ENCODE results near the gene POLH. TPM values are rescaled to one million over a fixed set of nuclear protein-coding genes. Genes with fewer than 3 reads are reported as not detected.
A peak's percentile ranks its signal among the peaks of the same experiment; 100 is the strongest.
"Not testable (repeated sequence)": the region's sequence is repeated elsewhere in the genome, so short reads cannot be mapped to it uniquely, and the experiment has no call there.

Gene POLH
- total RNA-seq, 6 experiments from 2014 or later, result 5.1 to 9.3 (median 6.8) TPM

DNA sequence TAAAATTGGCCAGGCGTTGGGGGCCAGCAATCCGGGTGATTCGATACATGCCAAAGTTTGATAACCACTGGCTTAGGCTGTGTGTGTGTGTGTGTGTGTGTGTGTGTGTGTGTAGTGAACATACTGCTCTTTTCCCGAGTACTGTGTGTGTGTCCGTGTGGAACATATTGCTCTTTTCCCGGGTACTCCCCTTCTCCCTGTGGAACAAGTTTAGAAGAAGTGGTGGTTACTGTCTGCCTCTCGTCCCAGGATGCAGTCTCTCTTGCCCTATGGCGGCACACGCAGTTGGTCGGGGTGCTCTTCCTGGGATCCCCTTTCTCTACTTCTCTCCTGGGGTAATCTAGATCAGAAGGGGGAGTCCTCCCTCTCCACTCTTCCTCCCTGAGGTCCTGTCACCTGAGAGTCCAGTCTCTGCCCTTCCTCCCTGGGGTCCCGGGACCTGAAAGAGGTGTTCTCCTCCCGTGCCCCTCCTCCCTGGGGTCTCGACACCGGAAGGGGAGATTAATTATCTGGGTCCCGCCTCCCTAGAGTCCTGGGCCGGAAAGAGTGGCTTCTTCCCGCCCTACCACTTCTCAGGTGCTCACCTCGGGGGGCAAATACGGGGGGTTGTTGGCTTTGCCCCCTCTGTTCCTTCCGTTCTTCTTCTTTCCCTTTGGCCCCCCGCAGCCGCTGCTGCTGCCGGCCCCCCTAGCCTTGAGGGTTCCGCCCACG lies 52.6 kb downstream of the POLH start:
- no peaks in the 10 kb centered on the region for H3K9me3 ChIP-seq
- peak overlapping the region; percentile 82 to 98 (median 93) for H3K27ac ChIP-seq
- intact Hi-C loops (cut with DNase I), result no loop called here
- 0% methylated on average over 24 of the region's 25 CpGs for WGBS (ENCODE audit: insufficient coverage, low coverage, low lambda C conversion rate, missing lambda C conversion rate)
- no peak for TF ChIP-seq CTCF (IDR thresholded peaks at IDR 0.05)
- no peak for TF ChIP-seq POLR2A (IDR thresholded peaks at IDR 0.05)
- H3K4me3 ChIP-seq, result peak overlapping the region; percentile 72 to 93 (median 91)
- no peaks in the 10 kb centered on the region for H3K27me3 ChIP-seq
- peaks cover 0 to 19% (median 9%) of the 10 kb centered on the region in 4 donors for H3K4me1 ChIP-seq
- H3K36me3 ChIP-seq, result peaks cover 0 to 20% (median 14%) of the 10 kb centered on the region in 4 donors
- peak in 2 of 4 donors; percentile 0 to 3 for ATAC-seq
- peak; percentile 48 to 60 (median 58) for DNase-seq

GRCh38 chr6:43629104-43629504 lies 53.1 kb downstream of the POLH start, which contains the start of gene GTPBP2:
Gene GTPBP2, minus strand, starts transcription at chr6:43629264. Its CDS starts 102 bp downstream, at chr6:43629162.
- ATAC-seq, result peak; percentile 81 to 93 (median 88)
- 0% methylated on average over 9 of the region's 46 CpGs for WGBS (ENCODE audit: insufficient coverage, low coverage, low lambda C conversion rate, missing lambda C conversion rate)
- TF ChIP-seq CTCF (IDR thresholded peaks at IDR 0.05) (no peak), POLR2A (IDR thresholded peaks at IDR 0.05) (no peak)
- Histone ChIP-seq H3K36me3 (peaks cover 0 to 15% (median 11%) of the 10 kb centered on the region in 4 donors), H3K4me3 (peak within 1 kb of the TSS; percentile 72 to 93 (median 91)), H3K4me1 (peaks cover 0 to 19% (median 9%) of the 10 kb centered on the region in 4 donors), H3K9me3 (no peaks in the 10 kb centered on the region), H3K27ac (peak within 1 kb of the TSS; percentile 93 to 98 (median 95)), H3K27me3 (no peaks in the 10 kb centered on the region)
- intact Hi-C loops (cut with DNase I), result no loop called here
- peak; percentile 99 to 100 (median 100) for DNase-seq

DNA sequence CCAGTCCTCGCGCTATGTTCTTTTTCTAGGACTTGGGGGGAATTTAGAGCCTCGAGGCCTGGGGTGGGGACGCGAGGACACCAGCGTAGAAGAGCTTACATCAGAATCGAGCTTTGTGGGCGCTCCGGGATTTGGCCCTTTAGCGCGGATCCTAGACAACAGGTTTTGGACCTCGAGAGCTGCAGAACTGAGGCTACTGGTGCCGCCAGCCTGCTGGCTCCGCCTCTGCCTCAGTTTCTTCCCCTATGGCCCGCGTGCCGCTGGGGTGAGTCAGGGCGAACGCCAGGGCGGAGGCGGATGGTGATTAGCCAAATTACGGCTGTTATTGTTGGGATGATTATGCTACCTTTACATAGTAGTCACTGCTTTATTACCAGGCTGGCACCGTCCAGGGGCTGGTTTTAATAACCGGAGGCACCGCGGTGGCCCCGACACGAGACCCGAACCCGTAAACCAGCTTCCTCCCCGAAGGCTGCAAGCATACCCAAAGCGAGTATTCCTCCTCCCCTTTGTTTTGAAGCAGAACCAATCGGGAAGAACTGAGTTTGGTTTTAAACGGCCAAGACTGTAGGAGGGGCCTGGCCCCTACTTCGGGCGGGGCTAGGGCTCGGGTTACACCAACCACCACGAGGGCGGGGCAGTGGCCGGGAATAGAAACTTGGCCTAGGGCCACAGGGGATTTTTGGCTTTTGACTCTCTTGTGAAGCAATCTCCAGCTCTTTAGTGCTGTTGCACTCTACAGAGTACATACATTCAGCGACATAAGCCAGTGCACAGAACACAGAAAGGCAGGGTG lies 53.7 kb downstream of the POLH start:
- DNase-seq (peak; percentile 95 to 97 (median 96)), ATAC-seq (peak; percentile 78 to 89 (median 85))
- H3K9me3 ChIP-seq, result no peaks in the 10 kb centered on the region
- H3K27me3 ChIP-seq, result no peaks in the 10 kb centered on the region
- H3K27ac ChIP-seq, result peak overlapping the region; percentile 93 to 98 (median 95)
- TF ChIP-seq CTCF (IDR thresholded peaks at IDR 0.05) (no peak), POLR2A (IDR thresholded peaks at IDR 0.05) (peak; percentile 82)
- H3K4me1 ChIP-seq, result peaks cover 0 to 19% (median 9%) of the 10 kb centered on the region in 4 donors
- 0% methylated on average over 28 of the region's 41 CpGs for WGBS (ENCODE audit: insufficient coverage, low coverage, low lambda C conversion rate, missing lambda C conversion rate)
- H3K4me3 ChIP-seq, result peak overlapping the region; percentile 72 to 93 (median 91)
- H3K36me3 ChIP-seq, result peaks cover 0 to 9% (median 8%) of the 10 kb centered on the region in 4 donors
- intact Hi-C loops (cut with DNase I), result no loop called here

DNA sequence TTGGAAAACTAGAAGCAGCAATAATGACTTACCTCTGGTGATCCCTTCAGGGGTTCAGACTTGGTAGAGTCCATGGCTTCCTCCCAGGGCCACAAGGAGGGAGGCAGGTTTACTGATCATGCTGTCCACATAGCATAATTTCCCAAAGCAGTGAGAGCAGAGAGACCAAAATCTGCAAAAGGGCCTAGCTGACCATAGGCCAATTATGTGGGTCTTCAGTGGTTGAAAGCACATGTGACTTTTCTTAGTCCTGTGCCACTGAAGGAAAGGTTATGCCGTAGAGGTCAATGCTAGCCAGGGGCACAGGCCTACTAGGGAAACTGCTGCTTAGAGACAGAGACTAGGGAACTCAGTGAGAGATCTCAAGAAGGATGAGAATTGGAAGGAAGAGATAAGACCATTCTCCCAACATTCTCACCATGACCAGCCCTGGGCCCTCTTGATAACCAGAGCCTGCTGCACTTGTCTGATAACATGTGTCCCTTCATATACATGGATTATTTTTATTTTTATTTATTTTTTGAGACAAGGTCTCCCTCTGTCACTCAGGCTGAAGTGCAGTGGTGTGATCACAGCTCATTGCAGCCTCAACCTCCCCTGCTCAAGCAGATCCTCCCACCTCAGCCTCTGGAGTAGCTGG lies 55.1 kb downstream of the POLH start:
- H3K27ac ChIP-seq, result no peak overlapping the region
- DNase-seq (no peak), ATAC-seq (no peak)
- H3K27me3 ChIP-seq, result no peaks in the 10 kb centered on the region
- H3K4me3 ChIP-seq, result no peak overlapping the region
- TF ChIP-seq CTCF (IDR thresholded peaks at IDR 0.05) (no peak), POLR2A (IDR thresholded peaks at IDR 0.05) (no peak)
- WGBS (ENCODE audit: insufficient coverage, low coverage, low lambda C conversion rate, missing lambda C conversion rate), result 100% methylated on average over 1 of the region's 1 CpG
- intact Hi-C loops (cut with DNase I), result no loop called here
- H3K4me1 ChIP-seq, result peaks cover 0 to 23% (median 10%) of the 10 kb centered on the region in 4 donors
- H3K9me3 ChIP-seq, result no peaks in the 10 kb centered on the region
- no peaks in the 10 kb centered on the region for H3K36me3 ChIP-seq

- ATAC-seq; H3K27ac ChIP-seq; H3K9me3 ChIP-seq; H3K27me3 ChIP-seq; H3K4me3 ChIP-seq; intact Hi-C loops (cut with DNase I); H3K36me3 ChIP-seq: not testable (repeated sequence)
- DNase-seq, result peak in 1 of 3 donors; percentile 15
- WGBS (ENCODE audit: insufficient coverage, low coverage, low lambda C conversion rate, missing lambda C conversion rate), result 71% methylated on average over 3 of the region's 7 CpGs
- H3K4me1 ChIP-seq, result peaks cover 0 to 22% (median 3%) of the 10 kb centered on the region in 4 donors
Observed at GRCh38 chr6:43633002-43633401, 57.0 kb downstream of the POLH start.

Measured in right lobe of liver (tissue), 6 donors.